Glutamatergic neuron (in vitro differentiated cells): Measurements from ENCODE around the gene SLCO3A1. TPM values are rescaled to one million over a fixed set of nuclear protein-coding genes. Genes with fewer than 3 reads are reported as not detected.
A peak's percentile ranks its signal among the peaks of the same experiment; 100 is the strongest.

Experiments
- DNase-seq: peaks from one replicate; pipeline ENCODE4 v3.0.0; 2022
- H3K27ac Mint-ChIP-seq: one replicate; pipeline ENCODE4 v1.8.0; 2020; ENCODE audit warnings: mild to moderate bottlenecking, mixed read lengths, inconsistent platforms; ENCODE audit not compliant: unreplicated experiment
- H3K27me3 Mint-ChIP-seq: one replicate; pipeline ENCODE4 v1.8.0; 2020; ENCODE audit warnings: mild to moderate bottlenecking, moderate library complexity, mixed read lengths, inconsistent platforms; ENCODE audit not compliant: unreplicated experiment
- H3K36me3 Mint-ChIP-seq: one replicate; pipeline ENCODE4 v1.8.0; 2020; ENCODE audit warnings: mild to moderate bottlenecking, mixed read lengths, inconsistent platforms; ENCODE audit not compliant: unreplicated experiment
- H3K4me1 Mint-ChIP-seq: one replicate; pipeline ENCODE4 v1.8.0; 2020; ENCODE audit warnings: mild to moderate bottlenecking, low read depth, mixed read lengths, inconsistent platforms; ENCODE audit not compliant: unreplicated experiment
- H3K4me3 Mint-ChIP-seq: one replicate; pipeline ENCODE4 v1.8.0; 2020; ENCODE audit warnings: mild to moderate bottlenecking, mixed read lengths, inconsistent platforms; ENCODE audit not compliant: unreplicated experiment
- H3K9me3 Mint-ChIP-seq: one replicate; pipeline ENCODE4 v1.8.0; 2020; ENCODE audit warnings: mild to moderate bottlenecking, moderate library complexity, mixed read lengths, inconsistent platforms; ENCODE audit not compliant: unreplicated experiment
- total RNA-seq: library from RNA; stranded (reverse); fragmentation: NEBNext Ultra II Directional; extraction: Animal tissue kit (Norgen Biotek cat#: 25700); gene quantifications from one replicate; pipeline ENCODE4 v1.2.1, GENCODE V29; 2021; ENCODE audit not compliant: unreplicated experiment
- TF ChIP-seq, protein P1 (sequence below): fragments of 200-600 bp; sonication (generic); IDR thresholded peaks from one replicate; pipeline ENCODE4 v1.5.0; 2021; ENCODE audit not compliant: partially characterized antibody, unreplicated experiment

SLCO3A1 gene
- total RNA-seq, 1 donor from 2014 or later = 27.9 TPM

DNA sequence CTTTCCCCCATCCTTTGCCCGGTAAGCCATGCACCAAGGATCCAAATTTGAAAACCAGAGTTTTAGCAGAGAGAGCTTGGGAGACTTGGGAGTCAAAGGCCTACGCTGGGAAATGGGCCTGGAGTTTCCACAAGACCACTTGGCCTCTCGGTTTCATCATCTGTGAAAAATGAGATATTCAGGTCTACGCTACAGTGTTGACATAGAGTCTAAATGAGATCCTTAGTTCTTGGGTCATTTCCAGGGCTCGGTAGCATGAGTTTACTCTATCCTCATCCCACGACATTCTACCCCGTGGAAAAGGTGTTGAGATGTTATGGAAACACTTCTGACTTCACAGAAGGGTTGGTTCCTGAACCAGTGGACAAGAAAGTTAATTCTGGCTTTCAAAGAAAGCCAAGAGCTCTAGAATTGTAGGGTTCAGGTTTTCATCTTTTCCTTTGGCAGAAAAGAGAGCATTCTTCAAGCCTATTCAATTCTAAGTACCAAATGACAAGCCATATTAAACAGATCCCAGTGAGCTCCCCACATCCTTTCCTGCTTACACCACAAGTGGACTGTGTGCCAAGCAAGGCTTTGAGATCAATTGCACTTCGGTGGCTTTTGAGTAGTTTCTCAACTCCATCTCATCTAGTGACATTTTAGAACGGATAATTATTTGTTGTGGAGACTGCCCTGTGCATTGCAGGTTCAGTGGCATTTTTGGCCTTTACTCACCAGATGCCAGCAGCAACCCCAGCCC is 219.7 kb downstream of the SLCO3A1 start:
- Mint-ChIP-seq H3K9me3 (peaks cover 9% of the 10 kb centered on the region), H3K27me3 (peaks cover 5% of the 10 kb centered on the region), H3K4me1 (peaks cover 11% of the 10 kb centered on the region), H3K27ac (no peak overlapping the region), H3K4me3 (no peak overlapping the region), H3K36me3 (no peaks in the 10 kb centered on the region)
- no peak for DNase-seq
- TF ChIP-seq, protein P1, sequence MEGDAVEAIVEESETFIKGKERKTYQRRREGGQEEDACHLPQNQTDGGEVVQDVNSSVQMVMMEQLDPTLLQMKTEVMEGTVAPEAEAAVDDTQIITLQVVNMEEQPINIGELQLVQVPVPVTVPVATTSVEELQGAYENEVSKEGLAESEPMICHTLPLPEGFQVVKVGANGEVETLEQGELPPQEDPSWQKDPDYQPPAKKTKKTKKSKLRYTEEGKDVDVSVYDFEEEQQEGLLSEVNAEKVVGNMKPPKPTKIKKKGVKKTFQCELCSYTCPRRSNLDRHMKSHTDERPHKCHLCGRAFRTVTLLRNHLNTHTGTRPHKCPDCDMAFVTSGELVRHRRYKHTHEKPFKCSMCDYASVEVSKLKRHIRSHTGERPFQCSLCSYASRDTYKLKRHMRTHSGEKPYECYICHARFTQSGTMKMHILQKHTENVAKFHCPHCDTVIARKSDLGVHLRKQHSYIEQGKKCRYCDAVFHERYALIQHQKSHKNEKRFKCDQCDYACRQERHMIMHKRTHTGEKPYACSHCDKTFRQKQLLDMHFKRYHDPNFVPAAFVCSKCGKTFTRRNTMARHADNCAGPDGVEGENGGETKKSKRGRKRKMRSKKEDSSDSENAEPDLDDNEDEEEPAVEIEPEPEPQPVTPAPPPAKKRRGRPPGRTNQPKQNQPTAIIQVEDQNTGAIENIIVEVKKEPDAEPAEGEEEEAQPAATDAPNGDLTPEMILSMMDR = no peak

DNA sequence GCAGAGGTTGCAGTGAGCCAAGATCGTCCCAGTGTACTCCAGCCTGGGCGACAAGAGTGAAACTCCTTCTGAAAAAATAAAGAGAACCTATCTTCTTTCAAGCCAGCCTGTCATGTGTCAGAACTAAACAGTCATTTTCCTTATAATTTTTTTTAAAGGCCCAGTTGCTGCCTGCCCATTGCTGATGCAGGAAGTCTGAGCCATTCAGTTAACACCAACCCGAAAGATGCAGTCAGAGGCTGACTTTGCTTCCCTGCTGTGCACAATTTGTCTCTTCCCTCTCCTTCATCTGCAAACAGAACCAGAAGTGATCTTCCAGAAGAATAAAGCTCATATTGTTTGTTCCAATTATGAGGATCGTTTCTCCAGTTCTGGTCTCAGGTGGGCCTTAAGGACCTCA is 220.6 kb downstream of the SLCO3A1 start:
- Mint-ChIP-seq H3K36me3 (no peaks in the 10 kb centered on the region), H3K9me3 (peaks cover 9% of the 10 kb centered on the region), H3K27ac (no peak overlapping the region), H3K4me1 (peaks cover 11% of the 10 kb centered on the region), H3K4me3 (no peak overlapping the region), H3K27me3 (peaks cover 7% of the 10 kb centered on the region)
- TF ChIP-seq, protein P1 = no peak
- no peak for DNase-seq

DNA sequence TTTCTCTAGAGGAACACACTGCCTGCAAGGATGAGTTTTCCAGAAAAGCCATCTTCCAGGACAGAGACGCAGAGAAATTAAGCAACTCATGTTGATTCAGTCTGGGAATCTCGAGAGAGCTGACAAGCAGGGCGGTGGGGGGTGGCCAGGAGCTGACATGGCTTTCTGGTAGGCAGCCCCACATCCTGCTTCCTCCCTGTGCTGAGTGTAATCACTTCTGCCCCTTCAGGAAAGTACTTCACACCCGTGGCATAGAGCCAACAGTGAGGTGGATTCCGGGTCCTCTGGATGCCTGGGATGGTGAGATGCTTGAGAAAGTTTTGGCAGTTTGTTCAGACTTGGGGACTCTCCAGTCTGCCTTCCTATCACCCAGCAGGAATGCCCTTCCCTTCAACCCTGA is 221.1 kb downstream of the SLCO3A1 start:
- H3K27ac Mint-ChIP-seq = no peak overlapping the region
- no peaks in the 10 kb centered on the region for H3K36me3 Mint-ChIP-seq
- H3K27me3 Mint-ChIP-seq = peaks cover 7% of the 10 kb centered on the region
- TF ChIP-seq, protein P1 = no peak
- H3K4me1 Mint-ChIP-seq = peaks cover 11% of the 10 kb centered on the region
- no peak overlapping the region for H3K4me3 Mint-ChIP-seq
- peaks cover 9% of the 10 kb centered on the region for H3K9me3 Mint-ChIP-seq
- DNase-seq = no peak

DNA sequence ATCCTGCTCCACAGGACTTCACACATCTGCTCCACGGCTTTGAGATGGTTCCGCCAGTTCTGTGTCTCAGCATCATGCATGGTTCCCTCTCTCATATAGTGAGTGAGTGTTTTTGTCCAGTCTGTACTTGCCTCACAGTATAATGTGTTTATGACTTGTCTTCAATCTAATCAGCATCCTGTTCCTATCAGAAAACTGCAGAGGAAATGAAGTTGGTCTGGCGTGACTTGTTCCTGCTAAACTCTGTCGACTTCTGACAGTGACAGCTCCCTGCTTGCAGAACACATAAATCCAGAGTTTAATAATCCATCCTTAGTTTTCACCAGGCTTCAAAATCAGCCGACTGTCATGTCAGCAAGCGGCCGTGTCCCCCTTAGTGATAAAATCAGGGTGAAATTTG is 222.3 kb downstream of the SLCO3A1 start:
- Mint-ChIP-seq H3K27me3 (peaks cover 7% of the 10 kb centered on the region), H3K9me3 (peaks cover 9% of the 10 kb centered on the region), H3K36me3 (no peaks in the 10 kb centered on the region), H3K4me3 (no peak overlapping the region), H3K4me1 (peaks cover 14% of the 10 kb centered on the region), H3K27ac (peak overlapping the region; percentile 57)
- TF ChIP-seq, protein P1 = no peak
- DNase-seq = no peak

DNA sequence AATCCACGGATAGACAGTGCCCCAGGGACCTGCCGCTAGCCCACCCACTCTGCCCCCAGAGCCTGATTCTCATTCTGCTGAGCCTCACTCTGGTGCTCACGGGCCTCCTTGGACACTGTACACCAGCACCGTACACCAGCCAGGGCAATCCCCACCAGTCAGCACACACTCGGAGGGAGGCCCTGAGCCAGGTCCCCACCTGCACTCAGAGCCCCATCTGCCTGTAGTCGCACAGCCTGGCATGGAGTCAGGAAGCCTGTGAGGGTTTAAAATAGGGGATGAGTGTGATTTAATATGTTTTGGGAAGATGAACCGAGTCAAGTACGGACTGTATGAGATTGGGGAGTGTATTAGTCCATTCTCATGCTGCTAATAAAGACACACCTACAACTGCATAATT is 223.0 kb downstream of the SLCO3A1 start:
- Mint-ChIP-seq H3K4me3 (no peak overlapping the region), H3K9me3 (peaks cover 9% of the 10 kb centered on the region), H3K4me1 (peaks cover 14% of the 10 kb centered on the region), H3K27me3 (peaks cover 7% of the 10 kb centered on the region), H3K27ac (no peak overlapping the region), H3K36me3 (no peaks in the 10 kb centered on the region)
- DNase-seq = no peak
- TF ChIP-seq, protein P1 = no peak
